A673 (cell line): ENCODE data around the gene CCDC15.

Experiments
- CTCF ChIP-seq: fragments of 300-800, 200-600 bp; sonication (generic); conservative IDR thresholded peaks from 2 replicates; pipeline ENCODE4 v1.5.1; 2017; ENCODE audit warnings: low read depth, mild to moderate bottlenecking, antibody characterized with exemption, low read length, moderate library complexity, mixed read lengths
- EZH2 ChIP-seq: fragments of 200-600 bp; sonication (generic); IDR thresholded peaks from 2 replicates; pipeline ENCODE4 v1.6.1; 2017; ENCODE audit warnings: borderline replicate concordance, low read depth, mild to moderate bottlenecking, mixed read lengths, antibody characterized with exemption, low read length; ENCODE audit not compliant: poor library complexity, severe bottlenecking

DNA sequence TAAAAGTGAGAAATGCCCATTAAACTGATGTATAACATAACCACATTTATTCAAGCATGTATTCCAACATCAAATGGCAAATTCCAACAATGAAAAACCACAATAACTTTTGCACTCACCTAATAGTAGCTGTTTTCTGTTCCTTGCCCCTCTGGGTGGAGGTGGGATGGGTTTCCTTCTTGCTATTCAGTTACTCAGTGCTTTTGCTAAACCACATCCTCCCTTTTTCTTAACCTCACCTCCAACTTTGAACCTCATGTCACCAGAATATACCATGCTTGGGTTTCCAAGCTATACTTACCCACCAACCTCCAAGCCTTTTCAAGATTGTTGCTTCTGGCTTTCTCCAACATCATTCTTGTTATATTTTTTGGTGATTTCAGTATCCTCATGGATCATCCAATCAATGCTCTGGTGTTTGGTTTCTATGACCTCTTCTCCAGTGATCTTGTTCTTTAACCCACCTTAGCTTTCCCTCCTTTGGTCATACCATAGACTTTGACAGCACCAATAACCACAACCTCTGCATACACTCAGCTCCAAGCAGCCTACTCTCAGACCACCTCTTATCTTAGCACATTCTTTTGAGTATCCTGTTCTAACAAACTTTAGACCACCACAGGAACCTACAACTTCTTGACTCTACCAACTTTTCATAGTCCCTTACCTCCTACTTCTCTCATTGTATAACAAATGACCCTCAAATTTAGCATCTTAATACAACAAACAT is 3.2 kb upstream of the CCDC15 start:
- TF ChIP-seq CTCF (no peak), EZH2 (no peak)
